DMS153 treated with DMSO at 0.1 percent for 48 hours (cell line): ENCODE measurements around the gene DUOXA2.

Experiments used
- DNase-seq: peaks from one replicate; lab custom pipeline; 2025; ENCODE audit not compliant: unreplicated experiment; lab: John Stamatoyannopoulos, UW

Gene DUOXA2

GRCh38 chr15:45156744-45157455, 42.8 kb downstream of the DUOXA2 start:
- DNase-seq = no peak

GRCh38 chr15:45157974-45158373, 43.8 kb downstream of the DUOXA2 start:
- no peak for DNase-seq

- DNase-seq = no peak
These were observed 47.5 kb downstream of the DUOXA2 start for GRCh38 chr15:45161666-45162065.

GRCh38 chr15:45162771-45163507, 48.8 kb downstream of the DUOXA2 start:
- DNase-seq = peak; percentile 1

- DNase-seq = no peak
These were observed 49.4 kb downstream of the DUOXA2 start for GRCh38 chr15:45163508-45163856.

- DNase-seq = no peak
These were observed 50.8 kb downstream of the DUOXA2 start for GRCh38 chr15:45164914-45165313.

- no peak for DNase-seq
These were observed 51.4 kb downstream of the DUOXA2 start for GRCh38 chr15:45165536-45165935.

- DNase-seq = peak; percentile 43
These were observed 52.9 kb downstream of the DUOXA2 start for GRCh38 chr15:45166834-45167630.

GRCh38 chr15:45167631-45168205, 53.6 kb downstream of the DUOXA2 start:
- DNase-seq = no peak
